ENCODE results near the gene PHTF2. TPM values are rescaled to one million over a fixed set of nuclear protein-coding genes. Genes with fewer than 3 reads are reported as not detected.

Gene PHTF2
- total and polyA plus RNA-seq, 2 of the 4 experiments (the other 2 are of a cell fraction): 28.3 to 69.9 TPM

GRCh38 chr7:77800158-77800557, 1.6 kb downstream of the PHTF2 start:
- DNase-seq: peak; percentile 57
- in situ Hi-C loops (cut with MboI; ENCODE audit: low sequenced_read_pairs): no loop called here
- H2AFZ ChIP-seq (replicated peaks; ENCODE audit: low read length, poor library complexity): no peak overlapping the region

More at GRCh38 chr7:77800158-77800557, 1.6 kb downstream of the PHTF2 start:
- Histone ChIP-seq H2BK20ac (ENCODE audit: low read depth, low read length) (no peak overlapping the region), H3K9me1 (ENCODE audit: insufficient read depth, low read length) (0 out of 2 replicates have a peak, but pooled peaks cover 2% of the 10 kb centered on the region), H3K4me1 (ENCODE audit: control insufficient read depth, insufficient read depth, low read length) (peaks cover 6% of the 10 kb centered on the region; the same call in 1 of the 2 replicates), H4K8ac (ENCODE audit: low read depth in 2 of 2, low read length in 2 of 2) (peak overlapping the region in 1 of 2 experiments; percentile 15; a peak in 1 of 4 replicates), H2BK120ac (ENCODE audit: low read depth, low read length) (no peak overlapping the region), H3K36me3 (ENCODE audit: control insufficient read depth, insufficient read depth, low read length) (no peaks in the 10 kb centered on the region), H3K79me1 (ENCODE audit: low read depth in 1 of 2, low read length in 2 of 2) (peaks cover 17 to 71% of the 10 kb centered on the region in 2 experiments), H3K56ac (ENCODE audit: extremely low read depth, insufficient read depth, low read length) (no peak overlapping the region), H3K4me3 (ENCODE audit: insufficient read depth, low read depth, low read length) (peak overlapping the region; percentile 22; the same call in 1 of the 2 replicates), H2BK5ac (ENCODE audit: low read depth, low read length, poor library complexity, severe bottlenecking) (peak overlapping the region; percentile 11), H3K14ac (replicated peaks; ENCODE audit: low read depth, low read length) (no peak overlapping the region), H3K27ac (ENCODE audit: insufficient read depth, low read length) (peak overlapping the region; percentile 15; the same call in 1 of the 2 replicates), H4K5ac (ENCODE audit: low read depth, low read length) (no peak overlapping the region; the same call in 1 of the 2 replicates), H4K20me1 (ENCODE audit: insufficient read depth, low read length) (no peaks in the 10 kb centered on the region), H3K9me3 (ENCODE audit: control insufficient read depth, insufficient read depth, low read length) (no peaks in the 10 kb centered on the region), H3K4ac (ENCODE audit: low read depth, low read length) (no peak overlapping the region), H2AK9ac (replicated peaks; ENCODE audit: low read depth, low read length, poor library complexity) (no peak overlapping the region), H4K91ac (ENCODE audit: insufficient read depth, low read depth, low read length) (no peak overlapping the region), H3K9ac (ENCODE audit: low read depth, low read length) (peak overlapping the region; percentile 39), H3K23ac (ENCODE audit: low read depth, low read length) (peak overlapping the region; percentile 39; the same call in 1 of the 2 replicates), H3K4me2 (ENCODE audit: low read depth, low read length) (peak overlapping the region; percentile 76), H3K18ac (ENCODE audit: low read depth, low read length) (peak overlapping the region; percentile 24; the same call in 1 of the 2 replicates), H2AK5ac (ENCODE audit: low read depth, low read length) (no peak overlapping the region), H2BK15ac (ENCODE audit: low read depth, low read length) (no peak overlapping the region), H3K27me3 (ENCODE audit: control insufficient read depth, insufficient read depth, low read length) (no peaks in the 10 kb centered on the region)
- no peak for ATAC-seq (ENCODE audit: low read depth)
- TF ChIP-seq MAZ (IDR thresholded peaks at IDR 0.05; ENCODE audit: borderline replicate concordance, low read depth, low read length): no peak
- TF ChIP-seq CHD1 (IDR thresholded peaks at IDR 0.05; ENCODE audit: low read depth, low read length): no peak
- TF ChIP-seq POLR2A (IDR thresholded peaks at IDR 0.05; ENCODE audit: low read depth, low read length): no peak
- no peak for TF ChIP-seq CEBPB (IDR thresholded peaks at IDR 0.05; ENCODE audit: low read depth, low read length)
- TF ChIP-seq RCOR1 (IDR thresholded peaks at IDR 0.05; ENCODE audit: insufficient replicate concordance, low read length): no peak
- no peak for TF ChIP-seq RAD21 (IDR thresholded peaks at IDR 0.05; ENCODE audit: low read length)
- TF ChIP-seq USF2 (IDR thresholded peaks at IDR 0.05; ENCODE audit: low read depth, low read length): no peak
- TF ChIP-seq RFX5 (IDR thresholded peaks at IDR 0.05; ENCODE audit: low read depth, low read length): no peak
- no peak for TF ChIP-seq ELK1 (IDR thresholded peaks at IDR 0.05; ENCODE audit: borderline replicate concordance, low read depth, low read length)
- no peak for TF ChIP-seq CTCF (conservative IDR thresholded peaks at IDR 0.05; ENCODE audit: low read depth, low read length)
- CTCF ChIA-PET: no interaction called here
- POLR2A ChIA-PET (ENCODE audit: unreplicated experiment): no interaction called here
- no TSS peak for BruUV-seq (replicated peaks)
- dilution Hi-C loops (cut with HindIII; ENCODE audit: low sequenced_read_pairs, unreplicated experiment): no loop called here
- intact Hi-C loops (cut with micrococcal nuclease): no loop called here
- 60% methylated on average over 1 of the region's 4 CpGs; no CpG with 5 or more reads in 1 of the 2 experiments for WGBS, 2 experiments (ENCODE audit: extremely low coverage in 2 of 2, insufficient read length in 1 of 2)

All from IMR-90 (cell line).